CD4-positive, alpha-beta T cell treated with Interleukin-15 for 1 hour (primary cell): ENCODE data around the gene DBH.
"Not testable (repeated sequence)": the region's sequence is repeated elsewhere in the genome, so short reads cannot be mapped to it uniquely, and the experiment has no call there.

Experiments
- DNase-seq: peaks from one replicate; pipeline ENCODE4 v3.0.0-alpha.2; 2020

Gene DBH

DNA sequence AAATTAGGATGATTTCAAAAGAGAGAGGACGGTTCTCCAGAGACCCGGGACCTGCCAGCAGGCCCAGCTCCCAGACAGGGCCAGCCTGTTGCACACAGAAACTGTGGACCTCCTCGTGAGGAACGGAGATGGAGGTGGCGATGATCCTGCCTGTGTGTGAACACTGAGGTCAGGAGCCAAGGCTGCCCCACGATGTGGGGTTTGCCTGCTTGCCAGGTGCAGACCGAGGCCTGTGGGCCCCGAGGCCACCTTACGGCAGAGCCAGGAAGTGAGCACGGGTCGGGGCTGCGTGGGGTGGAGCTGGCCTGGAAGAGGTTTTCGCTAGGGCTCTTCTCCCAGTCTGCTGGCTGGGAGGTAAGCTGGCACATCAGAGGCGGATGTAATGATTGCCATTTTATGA lies 31.3 kb upstream of the DBH start:
- DNase-seq, result no peak

DNA sequence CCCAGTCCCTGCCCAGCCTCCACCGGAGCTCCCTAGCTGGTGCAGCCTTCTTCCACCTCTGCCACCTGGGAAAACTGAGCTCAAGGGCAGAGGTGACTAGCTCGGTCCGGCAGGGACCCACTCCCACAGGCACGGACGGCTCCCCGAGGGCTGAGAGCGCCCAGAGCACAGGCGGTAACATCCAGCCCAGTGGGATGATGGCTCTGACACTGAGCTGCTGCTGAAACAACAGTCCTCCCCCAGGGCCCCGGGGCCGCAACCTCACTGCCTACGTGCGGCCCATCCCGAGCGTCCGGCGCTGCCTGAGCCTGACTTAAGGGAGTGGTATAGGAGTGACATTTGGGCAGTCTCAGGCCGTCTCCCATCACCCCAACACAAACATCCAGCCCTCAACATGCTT lies 30.7 kb upstream of the DBH start:
- no peak for DNase-seq

DNA sequence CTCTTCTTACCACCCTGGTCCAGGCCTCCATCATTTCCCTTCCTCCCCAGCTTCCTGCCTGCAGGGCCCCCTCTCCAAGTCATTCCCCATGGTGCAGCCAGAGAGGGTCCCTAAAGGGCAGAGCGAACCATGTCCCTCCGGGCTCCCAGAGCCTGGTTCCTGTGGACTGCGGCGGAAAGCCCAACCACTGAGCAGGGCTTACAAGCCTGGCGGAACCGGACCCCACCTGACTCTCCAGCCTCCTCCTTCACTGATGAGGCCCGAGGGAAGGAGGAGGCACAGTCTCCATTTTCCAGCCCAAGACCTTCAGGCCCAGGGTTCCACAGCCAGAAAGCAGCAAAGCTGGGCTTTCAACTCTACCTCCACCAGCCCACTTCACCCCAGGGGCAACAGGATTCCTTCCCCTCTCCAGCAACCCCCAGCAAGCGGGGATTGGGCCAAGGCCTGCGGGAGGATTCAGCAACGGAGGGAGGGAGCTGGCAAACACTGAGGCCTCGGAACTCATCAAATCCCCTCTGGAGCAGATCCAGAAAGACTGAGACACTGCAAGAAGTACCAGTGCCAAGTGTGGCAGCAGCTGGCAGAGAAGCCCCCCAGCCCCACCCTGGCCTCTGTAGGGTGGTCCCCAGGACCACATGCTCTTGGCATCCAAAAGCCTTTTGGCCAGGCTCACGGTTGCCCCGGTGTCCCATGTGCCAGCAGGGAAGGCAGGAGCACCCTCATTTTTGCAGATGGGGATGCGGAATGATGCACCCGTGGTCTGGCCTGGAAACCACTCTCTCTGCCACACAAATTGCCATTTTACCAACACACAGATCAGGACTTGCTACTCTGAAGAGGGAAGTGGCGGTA lies 30.1 kb upstream of the DBH start:
- no peak for DNase-seq

DNA sequence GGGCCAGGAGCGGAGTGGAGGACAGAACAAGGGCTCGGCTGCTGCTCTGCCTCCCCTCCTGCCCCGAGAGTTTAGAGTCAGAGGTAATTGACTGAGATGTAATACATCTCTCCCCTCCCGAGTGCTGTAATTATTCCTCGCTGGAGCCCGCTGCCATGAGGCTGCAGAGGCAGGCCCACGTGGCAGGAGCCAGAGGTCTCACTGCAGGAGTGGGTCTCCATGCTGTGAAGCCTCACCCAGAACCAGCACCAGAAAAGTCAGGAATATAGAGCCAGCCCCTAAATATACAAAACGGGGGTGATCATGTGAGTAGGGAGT lies 29.5 kb upstream of the DBH start:
- no peak for DNase-seq

DNA sequence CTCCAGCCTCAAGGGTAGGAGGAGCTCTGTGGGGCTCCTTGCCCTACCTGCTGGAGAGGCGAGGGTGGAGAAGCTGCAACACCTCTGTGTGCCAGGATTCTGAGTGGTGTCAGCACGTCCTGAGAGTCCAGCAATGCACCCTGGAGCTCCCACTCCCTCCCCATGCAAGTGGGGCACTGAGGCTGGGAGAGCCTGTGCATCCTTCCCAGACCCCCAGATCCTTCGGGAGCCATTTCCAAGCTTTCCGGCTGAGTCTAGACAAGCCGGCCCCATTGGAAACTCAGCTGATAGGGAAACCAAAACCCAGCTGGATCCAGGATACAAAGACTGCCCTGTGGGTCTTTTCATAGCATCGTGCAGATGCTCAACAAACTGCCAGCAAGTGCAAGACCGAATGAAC lies 28.8 kb upstream of the DBH start:
- no peak for DNase-seq

GRCh38 chr9:133607976-133608375 lies 28.2 kb upstream of the DBH start:
- DNase-seq, result no peak

DNA sequence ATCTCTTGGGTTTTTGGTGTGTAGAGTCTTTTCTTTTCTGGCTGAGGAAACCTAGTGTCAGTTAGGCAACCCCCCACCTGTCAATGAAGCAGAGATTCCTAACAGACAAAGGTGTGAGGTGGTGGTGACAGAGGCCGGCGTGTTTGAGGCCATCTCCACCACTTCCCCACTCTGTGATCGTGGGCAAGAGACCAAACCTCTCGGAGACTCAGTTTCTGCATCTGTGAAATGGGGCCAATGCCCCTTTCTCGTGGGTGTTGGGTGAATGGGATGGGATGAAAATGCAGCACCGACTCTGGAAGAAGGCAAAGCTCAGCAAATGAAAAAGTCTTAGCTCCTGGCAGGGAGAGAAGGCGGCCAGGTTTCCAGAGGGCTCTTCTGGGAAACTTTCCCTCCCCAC lies 27.8 kb upstream of the DBH start:
- DNase-seq, result no peak

- no peak for DNase-seq
Measured at GRCh38 chr9:133608889-133609288, 27.3 kb upstream of the DBH start.

GRCh38 chr9:133609311-133610098 lies 26.7 kb upstream of the DBH start, which contains the start of gene FAM163B:
FAM163B (minus strand) TSS chr9:133609389; CDS start chr9:133580223, 29,166 bp downstream.
- no peak for DNase-seq

DNA sequence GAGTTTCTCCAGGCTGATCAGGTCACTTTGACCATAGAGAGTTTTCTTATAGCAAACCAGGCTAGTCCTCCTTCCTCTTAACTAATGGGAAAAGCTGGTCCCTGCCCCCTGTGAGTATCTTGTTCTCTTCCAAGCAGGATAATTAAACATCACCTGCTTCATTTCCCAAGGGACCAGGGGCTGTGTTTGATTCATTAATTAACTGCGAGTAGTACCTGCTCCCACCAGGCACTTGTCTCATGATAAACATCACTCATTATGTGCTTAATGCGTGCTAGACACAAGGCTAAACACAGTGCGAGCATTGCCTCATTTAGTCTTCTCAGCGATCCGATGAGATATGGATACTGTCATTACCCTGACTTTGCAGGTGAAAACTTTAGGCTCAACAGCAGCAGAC lies 25.3 kb upstream of the DBH start:
- DNase-seq, result no peak

- DNase-seq, result no peak
Measured at GRCh38 chr9:133612051-133612450, 24.1 kb upstream of the DBH start.

DNA sequence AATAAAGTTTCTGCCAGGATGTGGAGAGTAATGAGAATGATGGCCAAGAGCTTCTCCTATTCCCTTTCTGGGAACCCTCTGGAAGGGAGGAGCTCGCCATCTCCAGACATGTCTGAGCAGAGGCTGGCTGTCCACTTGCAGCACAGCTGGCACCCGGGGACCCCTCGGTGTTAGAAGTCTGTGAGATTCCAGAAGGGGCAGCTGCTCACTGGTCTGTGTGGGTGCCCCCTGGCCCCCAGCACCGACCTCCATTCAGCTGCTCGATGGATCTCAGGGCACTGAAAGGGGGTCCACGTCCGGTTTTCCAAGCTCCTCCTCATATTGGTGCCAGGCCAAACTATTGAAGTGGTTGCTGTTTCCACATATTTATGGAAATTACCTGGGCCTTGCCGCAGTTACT lies 23.3 kb upstream of the DBH start:
- no peak for DNase-seq

DNA sequence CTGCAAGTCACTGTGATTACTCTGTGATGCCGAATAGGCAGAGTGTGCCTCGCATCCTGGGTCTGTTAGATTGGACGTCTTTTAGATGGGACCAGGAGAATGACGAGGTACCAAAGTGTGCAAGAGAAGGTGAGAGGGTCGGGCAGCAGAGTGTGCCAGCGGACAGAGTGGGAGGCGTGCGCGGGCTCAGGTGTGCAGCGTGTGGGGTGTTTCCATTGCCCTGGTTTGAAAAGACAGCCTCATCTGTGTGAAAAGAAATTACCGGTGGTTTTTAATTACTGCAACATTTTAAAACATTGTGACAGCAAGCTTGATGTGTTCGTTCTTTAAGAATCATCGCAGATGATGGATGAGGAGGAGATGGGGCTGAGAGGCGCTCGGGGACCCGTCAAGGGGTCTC lies 22.7 kb upstream of the DBH start:
- no peak for DNase-seq

DNA sequence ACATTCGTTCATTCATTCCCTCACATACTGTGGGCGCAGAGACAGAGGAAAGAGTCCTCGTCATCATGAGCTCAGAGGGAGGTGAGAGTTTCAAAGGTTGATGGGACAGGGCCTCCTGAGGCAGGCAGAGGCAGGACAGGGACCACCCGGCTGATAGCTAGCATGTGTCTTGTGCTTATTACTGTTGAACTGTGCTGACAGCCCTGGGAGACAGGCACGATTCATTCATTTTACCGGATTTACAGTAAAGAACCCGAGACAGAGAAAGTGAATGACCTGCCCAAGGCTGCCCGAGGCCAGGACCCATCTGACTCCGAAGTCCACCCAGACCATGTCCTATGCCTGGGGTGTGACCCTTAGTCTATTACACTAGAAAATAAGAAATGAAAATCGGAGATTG lies 22.1 kb upstream of the DBH start:
- DNase-seq, result no peak

DNA sequence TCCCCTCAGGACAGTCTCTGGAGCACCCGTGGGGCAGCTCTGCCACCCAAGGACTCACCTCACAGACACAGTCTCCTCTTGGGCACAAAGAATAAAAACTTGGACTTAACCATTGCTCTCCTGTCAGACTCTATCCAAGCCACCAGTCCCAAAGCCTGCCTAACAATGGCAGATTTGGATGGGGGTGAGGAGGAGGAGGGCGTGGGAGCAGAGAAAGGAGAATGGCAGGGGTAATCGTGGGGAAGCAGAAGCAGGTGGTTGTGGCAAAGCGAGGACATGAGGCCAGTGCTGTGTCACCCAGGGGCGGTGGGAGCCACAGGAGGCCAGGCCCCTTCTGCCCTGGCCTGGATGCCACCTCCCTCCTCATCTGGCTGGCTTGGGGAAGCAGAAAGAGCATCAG lies 21.5 kb upstream of the DBH start:
- no peak for DNase-seq

DNA sequence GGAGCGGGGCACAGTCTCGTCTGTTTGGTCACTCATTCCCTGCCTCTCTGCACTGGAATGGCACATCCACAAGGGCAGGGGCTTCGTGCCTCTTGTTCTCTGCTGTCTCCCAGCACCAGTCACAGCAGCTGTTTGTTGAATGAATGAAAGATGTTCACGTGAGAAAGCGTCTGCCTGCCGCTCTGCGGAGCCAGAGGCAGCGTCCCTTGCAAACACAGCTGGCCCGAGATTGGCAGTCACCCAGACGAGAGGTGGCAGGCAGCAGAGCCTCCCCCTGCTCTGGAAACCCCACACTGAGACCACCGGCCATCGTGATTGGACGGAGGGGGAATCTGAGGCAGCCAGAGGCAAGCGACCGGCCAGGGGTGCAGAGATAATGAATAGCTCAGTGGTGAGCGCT lies 21.0 kb upstream of the DBH start:
- DNase-seq, result no peak

GRCh38 chr9:133615606-133616188 lies 20.5 kb upstream of the DBH start:
- no peak for DNase-seq

DNA sequence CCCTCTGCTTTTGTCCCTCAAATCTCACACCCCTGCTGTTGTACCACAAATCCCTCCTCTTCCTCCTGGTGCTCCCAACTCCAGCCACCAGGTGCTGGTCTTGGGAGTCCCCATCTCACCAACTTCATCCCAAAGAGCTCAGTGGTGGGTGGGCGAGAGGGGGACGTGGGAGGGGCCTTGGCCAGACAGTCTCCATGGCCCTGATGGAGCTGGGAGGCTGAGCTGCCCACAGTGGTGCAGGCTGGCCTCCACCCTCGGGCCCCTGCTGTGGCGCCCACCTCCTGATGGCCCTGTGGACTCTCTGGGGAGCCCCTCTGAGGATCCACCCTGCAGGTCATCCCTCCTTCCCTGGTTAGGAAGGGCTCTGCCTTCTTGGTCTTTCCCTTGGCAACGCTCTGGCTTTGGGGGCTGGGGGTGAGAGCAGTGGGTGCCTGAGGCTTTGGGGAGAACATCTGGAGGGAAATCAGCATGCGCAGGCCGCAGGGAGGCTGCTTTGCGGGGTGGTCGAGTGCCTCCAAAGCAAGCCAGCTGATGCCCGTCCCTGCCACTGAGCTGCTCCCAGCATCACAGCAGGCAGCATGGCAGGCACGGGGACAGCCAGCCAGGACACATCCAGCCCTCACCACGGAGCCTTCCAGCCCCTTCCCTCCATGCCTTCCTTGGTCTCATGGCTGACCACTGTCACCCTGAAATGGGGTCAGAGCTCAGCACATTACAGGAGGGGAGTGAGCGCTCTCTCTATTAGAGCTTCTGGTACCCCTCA lies 19.3 kb upstream of the DBH start:
- DNase-seq, result no peak

DNA sequence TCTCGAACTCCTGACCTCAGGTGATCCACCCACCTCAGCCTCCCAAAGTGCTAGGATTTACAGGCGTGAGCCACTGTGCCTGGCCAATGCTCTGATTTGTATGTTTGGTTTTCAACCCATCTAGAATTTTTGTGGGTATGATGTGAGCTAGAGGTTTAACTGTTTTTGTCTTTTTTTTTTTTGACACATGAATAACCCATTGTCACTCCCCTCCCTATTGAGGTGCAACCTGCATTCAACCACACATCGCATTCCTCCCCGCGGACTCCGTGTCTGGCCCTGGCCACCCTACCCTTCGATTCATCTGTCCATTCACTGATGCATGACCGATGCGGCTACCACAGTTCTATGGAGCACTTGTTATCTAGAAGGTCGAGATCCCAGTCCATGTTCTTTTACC lies 17.4 kb upstream of the DBH start:
- no peak for DNase-seq

DNA sequence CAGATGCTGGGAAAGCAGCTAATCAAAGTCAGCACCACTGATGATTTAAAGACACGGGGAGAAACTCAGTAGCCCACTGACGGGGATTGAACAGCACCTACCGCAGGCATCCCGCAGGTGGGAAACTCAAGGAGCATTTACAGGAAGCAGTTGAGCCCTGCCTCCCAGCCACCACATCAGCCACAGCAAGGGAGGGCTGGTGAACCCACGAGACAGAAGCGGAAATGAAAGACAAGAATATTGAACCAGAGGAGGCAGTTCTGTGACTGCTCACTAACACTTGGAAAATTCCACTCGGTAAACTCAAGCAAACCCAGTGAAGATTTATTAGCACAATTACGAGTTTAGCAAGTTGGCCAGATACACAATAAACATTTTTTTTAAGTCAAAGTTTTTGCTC lies 16.4 kb upstream of the DBH start:
- peak; percentile 39 for DNase-seq

DNA sequence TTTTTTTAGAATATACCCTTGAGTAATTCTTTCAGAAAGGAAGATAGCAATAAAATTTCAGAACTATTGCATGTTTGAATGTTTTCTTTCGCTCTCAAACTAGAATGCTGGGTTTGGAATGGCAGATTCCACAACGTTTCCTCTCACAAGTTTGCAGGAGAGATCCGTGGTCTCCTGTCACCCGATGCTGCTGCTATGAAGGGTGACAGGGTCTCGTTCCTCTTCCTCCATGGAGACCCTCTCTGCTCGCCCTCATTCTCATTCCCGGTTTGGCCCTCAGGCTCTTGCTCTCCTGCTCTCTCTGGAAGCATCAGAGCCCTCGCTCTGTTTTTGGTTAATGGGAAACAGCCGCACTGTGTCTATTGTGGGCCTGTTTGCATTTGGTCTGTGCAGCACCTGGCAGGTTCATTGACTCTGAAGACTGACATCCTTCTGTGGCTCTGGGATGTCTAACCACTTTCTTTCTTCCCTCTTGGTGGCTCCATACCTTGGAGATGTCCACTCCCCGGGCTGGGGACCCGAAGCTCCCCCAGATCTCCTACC lies 14.4 kb upstream of the DBH start:
- DNase-seq, result no peak

DNA sequence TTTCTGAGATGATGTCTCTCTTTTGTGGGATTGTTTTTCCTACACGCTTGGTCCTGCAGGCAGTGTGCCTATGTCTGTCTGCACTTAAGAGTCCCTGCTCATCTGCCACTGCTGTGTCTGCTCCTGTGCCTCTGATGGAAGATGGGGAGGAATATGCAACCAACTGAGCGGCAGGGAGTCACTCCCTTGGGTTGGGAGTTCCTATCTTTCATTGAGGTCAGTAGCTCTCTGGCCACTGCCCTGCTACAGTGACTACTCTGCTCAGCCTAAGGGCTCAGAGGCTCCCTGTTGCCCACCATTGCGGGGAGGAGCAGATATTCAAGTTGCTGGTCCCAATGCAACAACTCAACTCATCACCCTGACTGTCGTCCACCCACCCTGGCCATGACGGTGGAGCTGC lies 13.6 kb upstream of the DBH start:
- no peak for DNase-seq

GRCh38 chr9:133626008-133626407 lies 10.2 kb upstream of the DBH start:
- not testable (repeated sequence) for DNase-seq
